Measurements from ENCODE around the gene PCOLCE2. TPM values are rescaled to one million over a fixed set of nuclear protein-coding genes. Genes with fewer than 3 reads are reported as not detected.

The PCOLCE2 gene
- total RNA-seq, 1 donor from 2014 or later, result 0.62 TPM

DNA sequence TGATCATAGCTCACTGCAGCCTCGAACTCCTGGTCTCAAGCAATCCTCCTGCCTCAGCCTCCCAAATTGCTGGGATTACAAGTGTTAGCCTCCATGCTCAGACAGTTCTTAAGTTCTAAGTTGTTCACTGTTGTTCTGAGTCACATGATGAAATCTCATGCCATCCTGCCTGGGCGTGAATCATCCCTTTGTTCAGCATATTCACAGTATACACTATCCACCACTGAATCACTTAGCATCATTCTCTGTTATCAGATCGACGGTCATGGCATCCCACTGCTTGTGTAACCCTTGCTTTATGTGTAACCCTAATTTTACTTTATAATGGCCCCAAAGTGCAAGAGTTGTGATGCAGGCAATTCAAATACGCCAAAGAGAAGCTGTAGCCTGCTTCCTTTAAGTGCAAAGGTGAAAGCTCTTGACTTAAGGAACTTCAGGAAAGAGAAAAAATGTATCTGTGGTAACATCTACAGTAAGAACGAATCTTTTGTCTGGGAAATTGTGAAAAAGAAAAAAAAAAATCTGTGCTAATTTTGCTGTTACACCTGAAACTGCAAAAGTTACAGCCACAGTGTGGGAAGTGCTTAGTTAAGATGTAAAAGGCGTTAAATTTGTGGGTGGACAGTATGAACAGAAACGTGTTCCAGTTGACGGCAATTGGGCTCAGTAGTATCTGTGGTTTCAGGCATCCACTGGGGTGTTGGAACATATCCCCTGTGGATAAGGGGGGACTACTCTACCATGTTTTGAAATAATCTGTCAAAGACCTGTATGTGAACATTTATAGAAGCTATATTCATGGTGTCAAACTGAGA, 80.6 kb downstream of the PCOLCE2 start:
- no peak for DNase-seq

DNA sequence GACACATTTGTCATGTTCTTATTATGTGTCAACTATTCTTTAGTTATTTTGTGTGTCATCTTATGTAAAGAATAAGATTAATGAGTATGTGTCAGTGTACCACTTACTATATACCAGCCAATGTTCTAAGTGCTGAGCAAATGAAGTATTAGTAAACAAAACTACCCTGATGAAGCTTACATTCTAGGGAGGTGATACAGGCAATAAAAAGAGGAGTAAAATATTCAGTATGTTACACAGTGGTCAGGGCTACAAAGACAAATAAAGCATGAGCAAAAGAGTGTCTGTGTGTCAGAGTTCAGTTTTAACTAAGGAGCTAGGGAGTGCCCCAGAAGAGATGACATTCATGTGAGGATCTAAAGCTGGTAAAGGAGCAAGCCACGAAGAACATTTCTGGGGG, 86.0 kb downstream of the PCOLCE2 start:
- DNase-seq, result no peak

DNA sequence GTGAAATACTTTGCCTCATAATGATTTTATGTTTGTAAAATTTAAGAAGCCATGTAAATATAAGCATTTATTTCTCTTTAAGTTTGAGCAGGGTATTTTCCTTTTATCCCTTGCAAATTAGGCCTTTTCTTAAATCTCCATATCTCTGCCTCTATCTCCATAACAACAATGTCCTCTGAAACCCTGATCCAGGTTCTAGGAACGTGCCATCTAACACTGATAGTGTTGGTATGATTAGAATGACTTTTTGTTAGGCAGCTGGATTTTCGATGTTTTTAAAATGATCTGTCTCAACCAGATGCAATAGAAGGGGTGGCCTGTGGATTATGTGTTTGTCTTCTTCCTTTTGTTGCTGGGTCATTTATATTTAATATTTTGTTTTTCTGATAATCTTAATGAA, 87.1 kb downstream of the PCOLCE2 start:
- no peak for DNase-seq

DNA sequence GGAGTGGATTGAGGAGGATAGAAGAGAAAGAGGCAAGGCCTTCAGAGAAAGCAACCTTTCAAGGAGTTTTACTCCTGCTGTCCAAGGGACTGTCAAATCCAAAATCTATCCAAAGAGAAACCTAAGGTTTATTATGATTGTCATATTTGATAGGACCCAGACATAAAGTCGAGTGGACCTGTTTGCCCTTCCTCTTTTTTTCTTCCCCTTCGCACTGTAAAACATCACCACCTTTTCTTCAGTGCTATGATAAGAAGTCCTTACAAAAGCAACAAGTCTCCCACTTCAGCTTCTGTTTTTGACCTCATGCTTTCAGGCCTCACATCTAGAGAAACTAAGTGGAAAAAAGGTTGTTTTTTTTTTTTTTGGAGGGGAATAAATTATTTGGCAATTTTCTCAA, 92.1 kb downstream of the PCOLCE2 start:
- no peak for DNase-seq

DNA sequence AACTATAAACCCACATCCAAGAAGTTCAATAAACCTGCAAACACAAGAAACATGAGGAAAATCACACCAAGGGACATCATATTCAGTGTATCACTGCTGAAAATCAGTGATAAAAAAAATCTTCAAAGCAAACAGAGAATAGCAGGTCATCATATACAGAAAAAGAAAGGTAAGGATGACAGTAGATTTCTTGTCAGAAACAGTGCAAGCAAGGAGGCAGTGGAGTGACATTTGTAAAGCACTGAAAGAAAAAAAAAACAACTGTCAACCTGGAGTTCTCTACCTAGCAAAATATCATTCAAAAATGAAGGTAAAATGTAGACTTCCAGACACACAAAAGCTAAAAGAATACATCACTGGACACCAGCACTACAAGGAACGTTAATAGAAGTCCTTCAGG, 93.6 kb downstream of the PCOLCE2 start:
- DNase-seq, result no peak

DNA sequence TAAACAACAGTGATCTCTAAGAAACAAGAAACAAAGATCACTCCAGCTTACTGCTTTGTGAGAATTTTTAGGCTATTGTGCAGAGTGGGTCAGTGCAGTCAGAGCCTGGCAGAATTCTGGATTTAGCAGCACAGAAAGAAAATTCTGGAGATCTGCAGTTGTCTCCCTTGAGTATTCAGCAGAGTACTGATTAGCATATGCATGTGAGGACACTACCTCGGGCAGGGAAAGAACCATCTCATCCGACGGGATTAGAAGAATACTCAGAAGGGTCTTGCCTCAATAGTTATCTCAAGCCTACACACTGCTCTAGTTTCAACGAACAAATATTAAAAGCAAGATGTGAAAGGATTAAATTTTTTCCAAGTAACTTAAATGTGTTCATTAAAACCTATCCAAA, 94.4 kb downstream of the PCOLCE2 start:
- no peak for DNase-seq

DNA sequence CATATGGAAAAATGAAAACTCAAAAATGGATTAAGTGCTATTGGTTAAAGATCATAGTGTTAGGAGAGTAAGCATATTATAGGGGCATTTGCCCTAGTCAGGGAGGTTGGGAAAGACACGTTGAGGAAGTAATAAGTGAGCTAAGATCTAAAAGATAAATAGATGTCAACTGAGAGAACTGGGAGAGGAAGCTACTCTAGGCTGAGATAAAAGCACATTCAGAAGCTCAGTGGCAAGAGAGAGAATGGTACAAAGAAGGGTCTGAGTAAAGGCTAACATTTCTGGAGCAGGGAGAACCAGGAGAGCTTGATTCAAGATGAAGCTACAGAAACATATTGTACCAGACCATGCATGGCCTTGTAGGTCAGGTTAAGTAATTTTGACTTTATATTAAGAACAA, 101.2 kb downstream of the PCOLCE2 start:
- no peak for DNase-seq

DNA sequence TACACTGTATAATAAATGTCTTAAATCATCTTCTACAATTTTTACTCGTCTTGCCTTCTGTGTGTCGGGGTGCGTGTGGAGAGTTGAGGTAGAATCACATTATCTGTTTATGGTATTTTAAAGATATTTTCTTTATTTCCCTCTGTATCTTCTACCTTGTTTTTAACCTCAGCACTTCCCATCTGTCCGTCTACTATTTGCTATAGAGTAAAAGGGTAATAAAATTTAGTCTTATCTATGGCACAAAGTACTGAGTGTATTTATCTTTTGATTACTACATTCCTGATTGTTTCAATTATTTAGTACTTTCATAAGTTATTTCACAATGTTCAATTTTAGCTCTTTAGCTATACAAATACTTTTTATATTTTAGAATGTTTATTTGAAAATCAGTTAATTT, 102.9 kb downstream of the PCOLCE2 start:
- DNase-seq, result no peak

DNA sequence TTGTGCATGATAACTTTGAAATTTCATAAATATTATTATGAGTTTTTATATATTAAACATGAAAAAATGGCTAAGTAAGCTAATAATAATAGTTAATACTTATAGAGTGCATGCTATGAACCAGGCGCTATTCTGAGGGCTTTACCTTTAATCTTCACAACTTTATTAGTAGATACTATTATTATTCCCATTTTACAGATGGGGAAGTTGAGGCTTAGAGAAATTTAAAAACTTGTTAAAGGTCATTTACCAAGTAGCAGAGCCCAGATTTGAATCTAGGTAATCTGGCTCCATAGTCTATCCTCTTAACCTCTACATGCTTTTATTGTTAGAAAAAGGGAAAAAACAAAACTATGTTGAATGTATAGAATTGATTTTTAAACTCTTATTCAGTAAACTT, 104.7 kb downstream of the PCOLCE2 start:
- no peak for DNase-seq

DNA sequence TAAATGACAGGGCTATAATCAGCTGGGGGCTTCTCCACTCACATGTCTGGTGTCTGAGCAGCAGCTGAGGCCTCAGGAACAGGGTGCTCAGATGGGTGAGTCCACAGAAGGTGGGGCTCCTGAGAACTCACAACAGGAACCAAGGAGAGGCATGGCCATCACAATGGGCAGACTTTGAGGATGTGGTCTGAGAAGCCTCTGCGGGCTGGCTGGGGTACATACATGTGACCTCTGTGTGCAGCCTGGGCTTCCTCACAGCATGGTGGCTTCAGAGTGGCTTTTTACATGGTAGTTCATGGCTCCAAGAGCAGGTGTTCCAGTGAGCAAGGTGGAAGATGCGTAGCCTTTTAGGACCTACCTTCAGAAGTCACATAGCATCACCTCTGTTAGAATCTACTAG, 106.3 kb downstream of the PCOLCE2 start:
- DNase-seq, result no peak

DNA sequence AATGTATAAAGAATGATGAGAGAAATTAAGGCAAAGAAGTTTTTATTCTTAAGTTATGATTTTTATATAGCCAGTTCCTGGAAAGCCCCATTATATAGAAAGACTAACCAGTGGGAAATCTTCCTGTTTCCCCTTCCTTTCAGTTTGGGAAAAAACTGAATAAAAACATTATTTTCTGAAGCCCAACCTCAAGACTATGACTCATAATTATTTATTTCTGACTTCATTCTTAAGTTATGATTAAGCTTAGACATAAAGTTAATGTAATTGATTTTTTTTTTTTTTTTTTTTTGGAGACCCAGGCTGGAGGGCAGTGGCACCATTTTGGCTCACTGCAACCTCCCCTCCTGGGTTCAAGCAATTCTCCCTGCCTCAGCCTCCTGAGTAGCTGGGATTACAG, 109.3 kb downstream of the PCOLCE2 start:
- no peak for DNase-seq

DNA sequence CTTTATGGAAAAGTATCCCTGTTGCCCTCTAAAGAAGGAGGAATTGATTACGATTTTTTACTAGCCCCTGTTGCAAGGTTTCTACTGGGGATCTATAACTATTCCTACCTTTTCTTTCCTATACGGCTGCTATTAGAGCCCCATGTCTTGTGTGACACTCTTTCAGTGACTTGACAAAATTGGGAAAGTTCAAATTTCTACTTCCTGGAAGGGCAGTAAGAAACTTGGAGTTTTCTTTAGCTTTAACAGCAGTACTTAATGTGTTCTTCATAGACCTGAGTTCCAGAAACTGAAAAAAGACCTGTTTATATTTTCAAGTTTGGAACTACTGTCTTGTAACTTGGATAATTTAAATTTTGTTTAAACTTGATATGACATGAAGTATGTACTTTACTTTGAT, 110.3 kb downstream of the PCOLCE2 start:
- DNase-seq, result no peak

DNA sequence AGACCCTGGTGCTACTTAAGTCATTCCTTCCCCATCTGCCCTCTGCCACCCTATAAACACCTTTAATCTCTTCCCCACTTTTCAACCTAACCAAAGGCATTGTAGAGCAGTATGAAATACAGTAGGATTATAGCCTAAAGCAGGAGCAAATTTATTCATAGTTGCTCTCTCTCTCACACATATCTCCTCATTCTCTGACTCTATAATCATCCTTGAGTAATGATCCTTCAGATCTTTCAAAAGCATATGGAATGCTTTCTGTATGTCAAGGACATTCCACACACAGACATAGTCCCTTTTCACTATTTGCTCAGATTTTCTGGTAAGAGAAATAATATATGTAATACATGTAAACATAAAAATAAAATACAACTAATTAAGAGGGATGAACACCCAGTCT, 111.0 kb downstream of the PCOLCE2 start:
- DNase-seq, result no peak

DNA sequence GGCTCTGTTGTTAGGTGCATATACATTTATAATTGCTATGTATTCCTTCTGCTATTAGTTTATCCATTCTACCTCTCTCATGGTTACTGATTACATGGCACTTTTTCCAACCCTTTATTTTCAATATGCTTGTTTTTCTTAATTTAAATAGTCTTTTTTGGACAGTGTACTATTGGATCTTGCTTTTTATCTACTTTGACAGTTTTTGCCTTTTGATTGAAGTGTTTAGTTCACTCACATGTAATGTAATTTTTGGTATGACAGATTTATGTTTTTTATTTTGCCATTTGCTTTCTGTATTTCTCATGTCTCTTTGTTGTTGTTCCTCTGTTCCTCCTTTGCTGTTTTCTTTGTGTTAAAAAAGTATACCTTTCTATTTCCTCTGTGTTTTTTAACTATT, 120.5 kb downstream of the PCOLCE2 start:
- DNase-seq, result no peak

Small RNA genes lying within 50 kb of the gene (small RNA-seq; reads per million reads assigned to genes)
- gene RNU7-47P (ENCODE audit: low replicate concordance), result not detected

Other genes starting within 250 kb of the PCOLCE2 start
- 28.9 TPM for gene TRPC1, start 165.0 kb downstream of the PCOLCE2 start, total RNA-seq
- gene PAQR9, start 74.6 kb upstream of the PCOLCE2 start, total RNA-seq, result not detected
- gene U2SURP, start 112.5 kb upstream of the PCOLCE2 start, total RNA-seq, result 107 TPM
- 15.0 TPM for gene CHST2, start 230.7 kb upstream of the PCOLCE2 start, total RNA-seq